K562 (cell line): ENCODE data around the gene GRIK5. TPM values are rescaled to one million over a fixed set of nuclear protein-coding genes. Genes with fewer than 3 reads are reported as not detected.

Source experiments
- CTBP1 ChIP-seq: fragments of 450-650 bp; IDR thresholded peaks from 2 replicates; pipeline ENCODE4 v1.6.1; 2016; ENCODE audit warnings: borderline replicate concordance
- CTCF ChIP-seq, 3 experiments: IDR thresholded peaks in 2 of 3; conservative IDR thresholded peaks in 1 of 3; 2 replicates each; pipeline ENCODE4 v1.5.1; 2011 to 2012; ENCODE audit warnings: low read length in 3 of 3, mild to moderate bottlenecking in 3 of 3, control low read depth in 2 of 3, improper control_type of control experiment in 1 of 3, inconsistent platforms in 1 of 3, low read depth in 1 of 3, mixed read lengths in 1 of 3, moderate library complexity in 1 of 3; ENCODE audit not compliant: insufficient read depth in 2 of 3
- ELF4 ChIP-seq: fragments of 450-650 bp; formaldehyde crosslinking; IDR thresholded peaks from 2 replicates; pipeline ENCODE4 v1.4.0; 2022; ENCODE audit warnings: missing genetic modification characterization
- KLF16 ChIP-seq: IDR thresholded peaks from 2 replicates; pipeline ENCODE4 v1.6.1; 2016; ENCODE audit warnings: antibody characterized with exemption
- MLX ChIP-seq, 2 experiments: fragments of 450-650 bp in 1 of 2; sonication (generic) in 1 of 2; formaldehyde crosslinking; conservative IDR thresholded peaks; 2 replicates each; pipeline versions ENCODE4 v1.4.0 to v1.8.1; 2020 to 2022; ENCODE audit warnings: mild to moderate bottlenecking in 1 of 2, missing genetic modification reagents in 1 of 2
- NCOA4 ChIP-seq: fragments of 450-650 bp; IDR thresholded peaks from 2 replicates; pipeline ENCODE4 v1.6.1; 2018; ENCODE audit warnings: mild to moderate bottlenecking; ENCODE audit not compliant: partially characterized antibody
- NCOR1 ChIP-seq: fragments of 450-650 bp; IDR thresholded peaks from 2 replicates; pipeline ENCODE4 v1.6.1; 2016; ENCODE audit warnings: mild to moderate bottlenecking, moderate library complexity
- RBM17 ChIP-seq: fragments of 200-400 bp; formaldehyde crosslinking; IDR thresholded peaks from 2 replicates; pipeline ENCODE4 v1.6.1; 2017; ENCODE audit warnings: low read depth, mild to moderate bottlenecking, low read length, borderline replicate concordance
- SREBF2 ChIP-seq: sonication (generic); formaldehyde crosslinking; IDR thresholded peaks from 2 replicates; pipeline ENCODE4 v1.4.0; 2020; ENCODE audit warnings: mild to moderate bottlenecking, missing genetic modification reagents
- SRSF3 ChIP-seq: fragments of 200-400 bp; formaldehyde crosslinking; IDR thresholded peaks from 2 replicates; pipeline ENCODE4 v1.6.1; 2016; ENCODE audit warnings: mild to moderate bottlenecking, low read length, moderate library complexity; ENCODE audit not compliant: insufficient read depth
- TBL1XR1 ChIP-seq, 2 experiments: IDR thresholded peaks; 2 replicates each; pipeline ENCODE4 v1.6.1; 2012; ENCODE audit warnings: improper control_type of control experiment in 2 of 2, low read length in 2 of 2, mild to moderate bottlenecking in 1 of 2
- TRIM25 ChIP-seq: fragments of 450-650 bp; IDR thresholded peaks from 2 replicates; pipeline ENCODE4 v1.7.0; 2016; ENCODE audit warnings: borderline replicate concordance
- TSC22D4 ChIP-seq: fragments of 450-650 bp; IDR thresholded peaks from 2 replicates; pipeline ENCODE4 v1.6.1; 2016; ENCODE audit warnings: missing genetic modification characterization, missing biosample characterization, control low read depth
- ZBTB43 ChIP-seq: sonication (generic); formaldehyde crosslinking; IDR thresholded peaks from 2 replicates; pipeline ENCODE4 v1.8.0; 2023; ENCODE audit warnings: mild to moderate bottlenecking, missing genetic modification reagents
- ZMIZ1 ChIP-seq, 2 experiments: fragments of 150-350 bp in 1 of 2; IDR thresholded peaks; 2 replicates each; pipeline ENCODE4 v1.6.1; 2012 to 2016; ENCODE audit warnings: low read depth in 2 of 2, low read length in 2 of 2, mild to moderate bottlenecking in 1 of 2, moderate library complexity in 1 of 2
- ZNF263 ChIP-seq: sonication (generic); formaldehyde crosslinking; IDR thresholded peaks from 2 replicates; pipeline ENCODE4 v1.8.0; 2022; ENCODE audit warnings: mild to moderate bottlenecking, missing genetic modification reagents, borderline replicate concordance
- polyA plus RNA-seq, 8 experiments: library from polyadenylated mRNA; depleted of rRNA in 4 of 8; stranded (reverse) in 5 of 8; unstranded in 3 of 8; fragments of >200 nt; fragmentation: Nextera tagmentation in 2 of 8; fragmentation: Illumina TruSeq in 1 of 8; extraction: Ambion mirVana in 2 of 8; extraction: Trizol in 1 of 8; gene quantifications; 2 replicates each; pipeline versions ENCODE4 v1.2.1 to v1.2.3, GENCODE V29; 2011 to 2014; ENCODE audit warnings: inconsistent platforms in 1 of 8, missing spikeins in 1 of 8
- total RNA-seq, 7 experiments: library from RNA; depleted of rRNA in 6 of 7; stranded (reverse); fragments of >200 nt in 6 of 7; fragmentation: Illumina TruSeq in 2 of 7; extraction: Trizol in 2 of 7; gene quantifications; 2 replicates each; pipeline versions ENCODE4 v1.2.1 to v1.2.3, GENCODE V29; 2011 to 2021; ENCODE audit warnings: low replicate concordance in 1 of 7

The GRIK5 gene
- total and polyA plus RNA-seq, 9 of the 15 experiments (the other 6 are each of a cell fraction or from before 2014, with no cell fraction given) = 0.04 to 0.55 (median 0.27) TPM; not detected in 2

- TF ChIP-seq ZMIZ1 (IDR thresholded peaks at IDR 0.05; ENCODE audit: low read depth in 2 of 2, low read length in 2 of 2) (peak in 1 of 2 experiments; percentile 28; a peak in 1 of 4 replicates), CTBP1 (0 out of 2 replicates have a peak, but pooled peaks have one; percentile 27), TSC22D4 (no peak), MLX (CRISPR knock-in tag; conservative IDR thresholded peaks at IDR 0.05) (no peak), ZBTB43 (0 out of 2 replicates have a peak, but pooled peaks have one; percentile 58), TRIM25 (peak; percentile 84; the same call in 1 of the 2 replicates), NCOR1 (no peak), ELF4 (CRISPR knock-in tag) (no peak), SRSF3 (no peak), CTCF (IDR thresholded peaks at IDR 0.05 in 2 of 3, conservative IDR thresholded peaks at IDR 0.05 in 1 of 3; ENCODE audit: insufficient read depth in 2 of 3, low read depth in 1 of 3, low read length in 3 of 3) (peak; percentile 92 to 97 (median 94)), NCOA4 (no peak), ZNF263 (CRISPR knock-in tag) (peak; percentile 56; the same call in 1 of the 2 replicates), KLF16 (peak; percentile 72), SREBF2 (CRISPR knock-in tag) (no peak), RBM17 (no peak), TBL1XR1 (IDR thresholded peaks at IDR 0.05; ENCODE audit: low read length in 2 of 2) (0 out of 4 replicates have a peak, but pooled peaks of 1 of the 2 experiments have one; percentile 18)
Observed at GRCh38 chr19:41957838-41958366, 112.1 kb downstream of the GRIK5 start (continued).
